ENCODE measurements around the gene SMPD2. TPM values are rescaled to one million over a fixed set of nuclear protein-coding genes. Genes with fewer than 3 reads are reported as not detected.

Gene SMPD2
- total RNA-seq, 1 experiment from 2014 or later: 8.2 TPM

DNA sequence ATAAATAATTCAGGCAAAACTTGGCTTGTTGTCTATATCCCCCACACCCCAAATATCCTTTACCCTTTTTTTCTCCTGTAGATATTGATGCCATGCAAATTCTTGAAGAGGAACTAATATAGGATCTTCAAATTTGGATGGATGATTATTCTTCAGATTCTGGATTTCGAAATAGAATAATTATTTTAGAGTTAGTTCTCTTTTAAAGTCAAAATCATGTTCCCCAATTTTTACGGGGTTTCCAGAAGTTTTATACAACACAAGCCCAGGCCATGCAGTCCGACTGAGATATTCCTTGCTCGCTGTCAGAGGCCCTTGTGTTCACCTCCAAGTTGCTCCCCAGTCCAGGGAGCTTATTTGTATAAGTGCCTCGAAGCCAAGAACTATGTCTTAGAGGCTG is 4.5 kb upstream of the SMPD2 start:
- no peaks in the 10 kb centered on the region for H4K20me1 ChIP-seq (ENCODE audit: insufficient read depth)
- 0 out of 2 replicates have a peak, but pooled peaks cover 6% of the 10 kb centered on the region for H3K36me3 ChIP-seq (ENCODE audit: low read depth)
- no peaks in the 10 kb centered on the region for H3K27me3 ChIP-seq (ENCODE audit: insufficient read depth, low read depth)
- no peak overlapping the region for H3K4me2 ChIP-seq
- H3F3A ChIP-seq (ENCODE audit: insufficient read depth, low read depth): peaks cover 25% of the 10 kb centered on the region
- no peak overlapping the region for H3K4me3 ChIP-seq
- no peak for DNase-seq
- no peak for TF ChIP-seq EZH2 (IDR thresholded peaks at IDR 0.05; ENCODE audit: low read depth)
- TF ChIP-seq, protein P1, sequence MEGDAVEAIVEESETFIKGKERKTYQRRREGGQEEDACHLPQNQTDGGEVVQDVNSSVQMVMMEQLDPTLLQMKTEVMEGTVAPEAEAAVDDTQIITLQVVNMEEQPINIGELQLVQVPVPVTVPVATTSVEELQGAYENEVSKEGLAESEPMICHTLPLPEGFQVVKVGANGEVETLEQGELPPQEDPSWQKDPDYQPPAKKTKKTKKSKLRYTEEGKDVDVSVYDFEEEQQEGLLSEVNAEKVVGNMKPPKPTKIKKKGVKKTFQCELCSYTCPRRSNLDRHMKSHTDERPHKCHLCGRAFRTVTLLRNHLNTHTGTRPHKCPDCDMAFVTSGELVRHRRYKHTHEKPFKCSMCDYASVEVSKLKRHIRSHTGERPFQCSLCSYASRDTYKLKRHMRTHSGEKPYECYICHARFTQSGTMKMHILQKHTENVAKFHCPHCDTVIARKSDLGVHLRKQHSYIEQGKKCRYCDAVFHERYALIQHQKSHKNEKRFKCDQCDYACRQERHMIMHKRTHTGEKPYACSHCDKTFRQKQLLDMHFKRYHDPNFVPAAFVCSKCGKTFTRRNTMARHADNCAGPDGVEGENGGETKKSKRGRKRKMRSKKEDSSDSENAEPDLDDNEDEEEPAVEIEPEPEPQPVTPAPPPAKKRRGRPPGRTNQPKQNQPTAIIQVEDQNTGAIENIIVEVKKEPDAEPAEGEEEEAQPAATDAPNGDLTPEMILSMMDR (conservative IDR thresholded peaks at IDR 0.05): no peak
- H3K9me3 ChIP-seq (ENCODE audit: insufficient read depth, low read depth): no peaks in the 10 kb centered on the region
- H3K4me1 ChIP-seq (replicated peaks; ENCODE audit: insufficient read depth): peaks cover 11% of the 10 kb centered on the region
- ChIA-PET POLR2A (ENCODE audit: unreplicated experiment) (interaction anchor here (0.6 kb wide), 1 partner anchor 16 kb away, joined by 5 read pairs; no protein-coding TSS in a partner anchor), CTCF (no interaction called here)
- intact Hi-C loops (cut with micrococcal nuclease; ENCODE audit: unreplicated experiment): no loop called here
- H3K79me2 ChIP-seq (ENCODE audit: low read depth): peaks cover 23% of the 10 kb centered on the region
- H2AFZ ChIP-seq: no peak overlapping the region
- BruUV-seq (replicated peaks): no TSS peak
- H3K9me2 ChIP-seq (ENCODE audit: insufficient read depth): no peaks in the 10 kb centered on the region
- H3K27ac ChIP-seq: no peak overlapping the region

DNA sequence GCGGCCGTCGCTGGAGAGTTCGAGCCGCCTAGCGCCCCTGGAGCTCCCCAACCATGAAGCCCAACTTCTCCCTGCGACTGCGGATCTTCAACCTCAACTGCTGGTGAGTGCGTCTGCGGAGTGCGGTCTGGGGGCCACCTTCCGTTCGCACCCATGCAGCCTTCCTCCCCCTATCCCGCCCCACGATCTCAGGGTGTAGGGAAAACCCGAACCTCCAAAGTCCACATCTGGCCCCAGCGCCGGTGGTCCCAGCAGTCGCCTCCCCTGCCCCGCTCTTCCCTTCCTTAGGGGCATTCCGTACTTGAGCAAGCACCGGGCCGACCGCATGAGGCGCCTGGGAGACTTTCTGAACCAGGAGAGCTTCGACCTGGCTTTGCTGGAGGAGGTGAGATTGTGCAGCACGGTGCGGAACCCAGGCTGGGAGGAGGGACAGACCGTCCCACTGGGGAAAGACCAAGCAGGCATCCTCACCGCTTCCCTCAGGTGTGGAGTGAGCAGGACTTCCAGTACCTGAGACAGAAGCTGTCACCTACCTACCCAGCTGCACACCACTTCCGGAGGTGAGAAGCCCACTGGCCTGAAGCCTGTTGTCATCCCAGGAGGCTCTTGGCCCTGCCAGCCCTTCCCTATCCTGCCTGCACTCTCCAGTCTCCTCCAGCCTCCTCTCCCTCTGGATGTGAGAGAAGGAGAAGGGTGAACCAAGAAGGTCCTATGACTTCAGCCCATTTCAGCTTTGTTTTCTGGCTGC is 719 bp downstream of the SMPD2 start:
- Histone ChIP-seq H3F3A (ENCODE audit: insufficient read depth, low read depth) (peaks cover 25% of the 10 kb centered on the region), H2AFZ (peak overlapping the region; percentile 80), H3K27me3 (ENCODE audit: insufficient read depth, low read depth) (no peaks in the 10 kb centered on the region), H3K79me2 (ENCODE audit: low read depth) (peaks cover 38% of the 10 kb centered on the region), H3K4me2 (peak overlapping the region; percentile 84), H3K4me1 (replicated peaks; ENCODE audit: insufficient read depth) (peaks cover 18% of the 10 kb centered on the region), H3K9me3 (ENCODE audit: insufficient read depth, low read depth) (no peaks in the 10 kb centered on the region), H3K36me3 (ENCODE audit: low read depth) (0 out of 2 replicates have a peak, but pooled peaks cover 9% of the 10 kb centered on the region), H3K9me2 (ENCODE audit: insufficient read depth) (no peaks in the 10 kb centered on the region), H4K20me1 (ENCODE audit: insufficient read depth) (no peaks in the 10 kb centered on the region), H3K27ac (peak overlapping the region; percentile 81), H3K4me3 (peak overlapping the region; percentile 92)
- DNase-seq: peak; percentile 43 to 56
- TF ChIP-seq, protein P1 (conservative IDR thresholded peaks at IDR 0.05): 0 out of 2 replicates have a peak, but pooled peaks have one; percentile 6
- no peak for TF ChIP-seq EZH2 (IDR thresholded peaks at IDR 0.05; ENCODE audit: low read depth)
- intact Hi-C loops (cut with micrococcal nuclease; ENCODE audit: unreplicated experiment): loop anchor here (2.0 kb wide), 1 partner anchor 42 kb away; the partner anchor contains the start of gene ZBTB24
- CTCF ChIA-PET: interaction anchor here (0.5 kb wide), 1 partner anchor 57 kb away, joined by 3 read pairs; no protein-coding TSS in a partner anchor
- POLR2A ChIA-PET (ENCODE audit: unreplicated experiment): interaction anchor here (0.5 to 0.7 kb wide), 6 partner anchors 43 to 738 kb away, joined by 3 to 8 read pairs (median 5); partner anchors contain the start of gene WASF1
- BruUV-seq (replicated peaks): TSS peak; percentile 45

DNA sequence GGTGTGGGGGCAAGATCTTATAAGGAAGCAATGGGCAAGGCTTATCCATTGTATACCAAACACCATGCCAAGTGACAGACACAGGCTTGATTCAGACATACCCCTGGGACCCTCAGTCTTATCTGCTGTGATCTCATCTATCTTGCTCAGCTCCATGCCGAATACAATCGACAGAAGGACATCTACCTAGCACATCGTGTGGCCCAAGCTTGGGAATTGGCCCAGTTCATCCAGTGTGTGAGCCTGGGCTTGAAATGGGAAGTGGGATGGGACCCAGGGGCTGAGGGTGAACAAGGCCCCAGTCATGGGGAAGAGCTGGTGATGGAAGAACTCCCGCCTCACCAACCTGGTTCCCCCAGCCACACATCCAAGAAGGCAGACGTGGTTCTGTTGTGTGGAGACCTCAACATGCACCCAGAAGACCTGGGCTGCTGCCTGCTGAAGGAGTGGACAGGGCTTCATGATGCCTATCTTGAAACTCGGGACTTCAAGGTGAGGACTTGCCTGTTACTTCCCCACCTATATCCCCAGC is 1.9 kb downstream of the SMPD2 start:
- no peaks in the 10 kb centered on the region for H3K9me3 ChIP-seq (ENCODE audit: insufficient read depth, low read depth)
- no peaks in the 10 kb centered on the region for H3K27me3 ChIP-seq (ENCODE audit: insufficient read depth, low read depth)
- H4K20me1 ChIP-seq (ENCODE audit: insufficient read depth): no peaks in the 10 kb centered on the region
- no TSS peak for BruUV-seq (replicated peaks)
- no peak for DNase-seq
- peaks cover 38% of the 10 kb centered on the region for H3K79me2 ChIP-seq (ENCODE audit: low read depth)
- peaks cover 20% of the 10 kb centered on the region for H3F3A ChIP-seq (ENCODE audit: insufficient read depth, low read depth)
- no peak for TF ChIP-seq EZH2 (IDR thresholded peaks at IDR 0.05; ENCODE audit: low read depth)
- TF ChIP-seq, protein P1 (conservative IDR thresholded peaks at IDR 0.05): no peak
- H3K4me1 ChIP-seq (replicated peaks; ENCODE audit: insufficient read depth): peaks cover 18% of the 10 kb centered on the region
- H3K36me3 ChIP-seq (ENCODE audit: low read depth): 0 out of 2 replicates have a peak, but pooled peaks cover 9% of the 10 kb centered on the region
- H2AFZ ChIP-seq: no peak overlapping the region
- no peaks in the 10 kb centered on the region for H3K9me2 ChIP-seq (ENCODE audit: insufficient read depth)
- H3K27ac ChIP-seq: no peak overlapping the region
- ChIA-PET POLR2A (ENCODE audit: unreplicated experiment) (interaction anchor here (0.6 kb wide), 1 partner anchor 14 kb away, joined by 4 read pairs; no protein-coding TSS in a partner anchor), CTCF (interaction anchor here (0.5 kb wide), 1 partner anchor 1416 kb away, joined by 3 read pairs; no protein-coding TSS in a partner anchor)
- H3K4me3 ChIP-seq: no peak overlapping the region
- H3K4me2 ChIP-seq: peak overlapping the region; percentile 84; the same call in 1 of the 2 replicates
- intact Hi-C loops (cut with micrococcal nuclease; ENCODE audit: unreplicated experiment): no loop called here

Measured in PC-9 (cell line).